HEK293T (cell line): ENCODE measurements around the gene BMP8B.

Source experiments
- BHLHE40 ChIP-seq: fragments of 450-650 bp; IDR thresholded peaks from 2 replicates; pipeline ENCODE4 v1.6.1; 2016; ENCODE audit warnings: mild to moderate bottlenecking, moderate library complexity, borderline replicate concordance
- CTBP1 ChIP-seq: fragments of 450-650 bp; IDR thresholded peaks from 2 replicates; pipeline ENCODE4 v1.6.1; 2016; ENCODE audit warnings: borderline replicate concordance
- ELF4 ChIP-seq: fragments of 450-650 bp; IDR thresholded peaks from 2 replicates; pipeline ENCODE4 v1.6.1; 2017; ENCODE audit warnings: antibody characterized with exemption
- FOXA1 ChIP-seq: fragments of 450-650 bp; IDR thresholded peaks from 2 replicates; pipeline ENCODE4 v1.6.1; 2016; ENCODE audit warnings: mild to moderate bottlenecking
- FOXK2 ChIP-seq: fragments of 450-650 bp; IDR thresholded peaks from 2 replicates; pipeline ENCODE4 v1.6.1; 2016; ENCODE audit warnings: mild to moderate bottlenecking
- FOXM1 ChIP-seq: fragments of 450-650 bp; IDR thresholded peaks from 2 replicates; pipeline ENCODE4 v1.6.1; 2017; ENCODE audit warnings: mild to moderate bottlenecking, borderline replicate concordance
- PKNOX1 ChIP-seq: fragments of 450-650 bp; IDR thresholded peaks from 2 replicates; pipeline ENCODE4 v1.6.1; 2016
- SP1 ChIP-seq: fragments of 450-650 bp; IDR thresholded peaks from 2 replicates; pipeline ENCODE4 v1.6.1; 2017
- TARDBP ChIP-seq: fragments of 450-650 bp; IDR thresholded peaks from 2 replicates; pipeline ENCODE4 v1.6.1; 2016
- ZNF384 ChIP-seq: fragments of 450-650 bp; IDR thresholded peaks from 2 replicates; pipeline ENCODE4 v1.6.1; 2016

- TF ChIP-seq PKNOX1 (no peak), TARDBP (no peak), FOXK2 (no peak), ZNF384 (no peak), FOXM1 (no peak), SP1 (no peak), BHLHE40 (no peak), ELF4 (no peak), CTBP1 (no peak), FOXA1 (no peak)
These were observed 28.3 kb downstream of the BMP8B start for GRCh38 chr1:39760074-39761008.
